ENCODE data around the gene STXBP4. TPM values are rescaled to one million over a fixed set of nuclear protein-coding genes. Genes with fewer than 3 reads are reported as not detected.

Gene STXBP4
- total RNA-seq, 1 experiment from 2014 or later: 12.0 TPM

- TF ChIP-seq ZNF532 (CRISPR knock-in tag; IDR thresholded peaks at IDR 0.05; ENCODE audit: borderline replicate concordance) (no peak), TEAD4 (CRISPR knock-in tag; IDR thresholded peaks at IDR 0.05) (no peak), FOXK1 (CRISPR knock-in tag; IDR thresholded peaks at IDR 0.05) (no peak), MAX (CRISPR knock-in tag; IDR thresholded peaks at IDR 0.05) (no peak), ATF2 (CRISPR knock-in tag; IDR thresholded peaks at IDR 0.05; ENCODE audit: borderline replicate concordance, low read depth) (no peak), HMGXB4 (CRISPR knock-in tag; IDR thresholded peaks at IDR 0.05) (no peak), IRF1 (CRISPR knock-in tag; IDR thresholded peaks at IDR 0.05) (no peak), ZNF425 (CRISPR knock-in tag; conservative IDR thresholded peaks at IDR 0.05) (no peak)
Measured at GRCh38 chr17:55177855-55178217, 209.3 kb downstream of the STXBP4 start (continued).

- no peak for TF ChIP-seq NR3C1 (CRISPR knock-in tag; conservative IDR thresholded peaks at IDR 0.05; ENCODE audit: low read depth)
- no peak for TF ChIP-seq FOXJ3 (CRISPR knock-in tag; IDR thresholded peaks at IDR 0.05; ENCODE audit: borderline replicate concordance)
- TF ChIP-seq ZNF423 (CRISPR knock-in tag; IDR thresholded peaks at IDR 0.05): no peak
- no peak for TF ChIP-seq RELA (CRISPR knock-in tag; IDR thresholded peaks at IDR 0.05; ENCODE audit: borderline replicate concordance)
- TF ChIP-seq TCF7 (CRISPR knock-in tag; IDR thresholded peaks at IDR 0.05; ENCODE audit: low read depth): no peak
- TF ChIP-seq ZNF219 (CRISPR knock-in tag; IDR thresholded peaks at IDR 0.05; ENCODE audit: borderline replicate concordance): no peak
- DNase-seq (ENCODE audit: low spot score) (no peak), ATAC-seq (no peak)
- CTCF ChIA-PET: no interaction called here
- POLR2A ChIA-PET: no interaction called here
- H3K4me1 Mint-ChIP-seq: no peaks in the 10 kb centered on the region
- no peak overlapping the region for H3K4me3 Mint-ChIP-seq
- no peak overlapping the region for H3K27ac Mint-ChIP-seq
- H3K36me3 Mint-ChIP-seq: no peaks in the 10 kb centered on the region
- peaks cover 5% of the 10 kb centered on the region; the same call in 1 of the 2 replicates for H3K9me3 Mint-ChIP-seq
- H3K27me3 Mint-ChIP-seq (ENCODE audit: low read depth): no peaks in the 10 kb centered on the region
Measured at GRCh38 chr17:55186937-55187770, 218.6 kb downstream of the STXBP4 start.

Data from WTC11 (cell line).